ENCODE data around the gene GMEB2.
"Not testable (repeated sequence)": the region's sequence is repeated elsewhere in the genome, so short reads cannot be mapped to it uniquely, and the experiment has no call there.

The GMEB2 gene

GRCh38 chr20:63653041-63653973 lies 26.4 kb upstream of the GMEB2 start, which contains the start of gene STMN3:
Gene STMN3, minus strand, starts transcription at chr20:63653424. Its CDS starts 79 bp downstream, at chr20:63653345.
- Histone ChIP-seq H2AFZ (ENCODE audit: low read depth, low read length) (no peak within 1 kb of the TSS), H3K4ac (ENCODE audit: low read depth in 1 of 2, low read length in 2 of 2) (peak within 1 kb of the TSS in 1 of 2 experiments; percentile 72), H3K4me3 (ENCODE audit: insufficient read depth in 1 of 2, low read depth in 1 of 2, low read length in 2 of 2) (peak within 1 kb of the TSS; percentile 69)

DNA sequence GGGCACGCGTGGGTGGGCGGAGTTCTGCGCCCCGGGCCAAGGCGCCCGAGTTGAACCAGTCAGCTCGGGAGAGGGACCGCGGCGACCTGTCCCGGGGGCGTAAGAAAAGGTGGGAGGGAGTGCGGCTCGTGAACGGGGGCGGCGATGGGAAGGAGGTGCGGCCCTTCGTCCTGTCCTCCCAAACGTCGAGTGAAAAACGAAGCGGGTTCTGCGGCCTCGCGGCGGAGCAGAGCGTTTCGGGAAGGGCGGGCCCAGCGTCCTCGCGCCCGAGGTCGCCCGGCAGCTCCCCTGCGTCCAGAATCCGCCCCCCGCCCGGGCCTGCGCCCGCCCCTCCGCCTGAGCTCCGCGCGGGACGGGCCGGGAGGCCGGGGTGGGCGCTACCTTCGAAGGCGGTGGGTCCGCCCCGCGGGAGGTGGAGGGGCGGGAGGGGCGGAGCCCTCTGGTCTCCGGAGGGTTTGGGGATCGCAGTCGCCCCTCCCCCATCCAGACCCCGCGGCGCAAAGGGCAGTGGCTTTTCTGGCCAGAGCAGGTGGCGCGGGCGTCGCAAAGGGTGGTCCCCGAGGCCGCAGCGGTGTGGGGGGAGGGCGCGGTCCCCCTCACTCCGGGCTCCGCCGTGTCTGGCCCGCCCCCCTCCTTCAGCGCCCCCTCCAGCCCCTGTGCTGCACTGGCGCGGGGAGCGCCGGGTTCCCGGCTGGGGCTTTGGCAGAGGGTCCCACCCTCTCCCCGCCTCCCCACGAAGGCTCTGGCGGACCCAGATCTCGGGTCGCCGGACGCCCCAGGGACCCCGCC lies 25.5 kb upstream of the GMEB2 start:
- H3K9me3 ChIP-seq (ENCODE audit: control insufficient read depth, low read length): no peaks in the 10 kb centered on the region
- H4K8ac ChIP-seq (ENCODE audit: low read length): no peak overlapping the region
- H3K9ac ChIP-seq (ENCODE audit: low read length): no peak overlapping the region
- peaks cover 0 to 4% of the 10 kb centered on the region in 2 experiments for H3K36me3 ChIP-seq (ENCODE audit: control insufficient read depth in 1 of 2, insufficient read depth in 2 of 2, low read depth in 1 of 2, low read length in 2 of 2)
- H3K4me1 ChIP-seq (ENCODE audit: control insufficient read depth, insufficient read depth, low read depth, low read length): peaks cover 28% of the 10 kb centered on the region
- H3K79me1 ChIP-seq (replicated peaks; ENCODE audit: low read length, poor library complexity, severe bottlenecking): peaks cover 3% of the 10 kb centered on the region
- peak overlapping the region in 1 of 2 experiments; percentile 37 for H3K4ac ChIP-seq (ENCODE audit: low read depth in 1 of 2, low read length in 2 of 2)
- no peak overlapping the region for H2AFZ ChIP-seq (ENCODE audit: low read depth, low read length)
- H3K4me3 ChIP-seq (ENCODE audit: insufficient read depth in 1 of 2, low read depth in 1 of 2, low read length in 2 of 2): peak overlapping the region; percentile 69
- H2BK12ac ChIP-seq (ENCODE audit: low read length in 2 of 2): peak overlapping the region in 1 of 2 experiments; percentile 64
- H3K4me2 ChIP-seq (ENCODE audit: low read length, poor library complexity, severe bottlenecking): peak overlapping the region; percentile 52
- H2AK5ac ChIP-seq (ENCODE audit: low read length, severe bottlenecking): no peak overlapping the region
- H3K23ac ChIP-seq (ENCODE audit: low read length in 2 of 2): no peak overlapping the region
- H2BK120ac ChIP-seq (ENCODE audit: low read depth, low read length): peak overlapping the region; percentile 3
- H2BK15ac ChIP-seq (ENCODE audit: low read depth, poor library complexity, severe bottlenecking): peak overlapping the region; percentile 31
- H3K27me3 ChIP-seq (ENCODE audit: control insufficient read depth in 1 of 2, insufficient read depth in 1 of 2, low read length in 2 of 2): peaks cover 0 to 19% of the 10 kb centered on the region in 2 experiments
- H3K27ac ChIP-seq (ENCODE audit: low read length, poor library complexity, severe bottlenecking): no peak overlapping the region
- no peak overlapping the region for H2BK5ac ChIP-seq (ENCODE audit: low read depth, low read length, poor library complexity, severe bottlenecking)
- H3K18ac ChIP-seq (ENCODE audit: low read depth in 1 of 2, low read length in 2 of 2): peak overlapping the region; percentile 37 to 72
- H4K91ac ChIP-seq (ENCODE audit: low read length): no peak overlapping the region
- no peak overlapping the region for H3K14ac ChIP-seq (ENCODE audit: low read length in 2 of 2)
- WGBS: 3% methylated on average over 56 of the region's 91 CpGs
- DNase-seq: no peak

More at GRCh38 chr20:63653041-63653973, 26.4 kb upstream of the GMEB2 start, which contains the start of gene STMN3:
- peak within 1 kb of the TSS; percentile 95 for H4K91ac ChIP-seq (ENCODE audit: low read length)
- peak within 1 kb of the TSS; percentile 91 to 95 for H3K18ac ChIP-seq (ENCODE audit: low read depth in 1 of 2, low read length in 2 of 2)
- peak within 1 kb of the TSS in 1 of 2 experiments; percentile 88 for H2BK12ac ChIP-seq (ENCODE audit: low read length in 2 of 2)
- peak within 1 kb of the TSS; percentile 3 for H2BK120ac ChIP-seq (ENCODE audit: low read depth, low read length)
- H2AK5ac ChIP-seq (ENCODE audit: low read length, severe bottlenecking): no peak within 1 kb of the TSS
- peak within 1 kb of the TSS in 1 of 2 experiments; percentile 84 for H3K23ac ChIP-seq (ENCODE audit: low read length in 2 of 2)
- no peaks in the 10 kb centered on the region for H3K79me1 ChIP-seq (replicated peaks; ENCODE audit: low read length, poor library complexity, severe bottlenecking)
- peak within 1 kb of the TSS; percentile 84 for H3K4me2 ChIP-seq (ENCODE audit: low read length, poor library complexity, severe bottlenecking)
- no peaks in the 10 kb centered on the region for H3K36me3 ChIP-seq (ENCODE audit: control insufficient read depth in 1 of 2, insufficient read depth in 2 of 2, low read depth in 1 of 2, low read length in 2 of 2)
- WGBS: 1% methylated on average over 34 of the region's 73 CpGs
- DNase-seq: peak; percentile 92
- H3K9me3 ChIP-seq (ENCODE audit: control insufficient read depth, low read length): no peaks in the 10 kb centered on the region
- H4K8ac ChIP-seq (ENCODE audit: low read length): peak within 1 kb of the TSS; percentile 80
- H3K9ac ChIP-seq (ENCODE audit: low read length): no peak within 1 kb of the TSS
- H2BK5ac ChIP-seq (ENCODE audit: low read depth, low read length, poor library complexity, severe bottlenecking): no peak within 1 kb of the TSS
- peak within 1 kb of the TSS; percentile 38 for H3K27ac ChIP-seq (ENCODE audit: low read length, poor library complexity, severe bottlenecking)
- H2BK15ac ChIP-seq (ENCODE audit: low read depth, poor library complexity, severe bottlenecking): peak within 1 kb of the TSS; percentile 31
- H3K4me1 ChIP-seq (ENCODE audit: control insufficient read depth, insufficient read depth, low read depth, low read length): peaks cover 34% of the 10 kb centered on the region
- peak within 1 kb of the TSS in 1 of 2 experiments; percentile 66 for H3K14ac ChIP-seq (ENCODE audit: low read length in 2 of 2)
- H3K27me3 ChIP-seq (ENCODE audit: control insufficient read depth in 1 of 2, insufficient read depth in 1 of 2, low read length in 2 of 2): peaks cover 0 to 19% of the 10 kb centered on the region in 2 experiments

GRCh38 chr20:63651942-63652191 lies 25.0 kb upstream of the GMEB2 start:
- Histone ChIP-seq H3K14ac (ENCODE audit: low read length in 2 of 2) (no peak overlapping the region), H3K9me3 (ENCODE audit: control insufficient read depth, low read length) (no peaks in the 10 kb centered on the region), H3K18ac (ENCODE audit: low read depth in 1 of 2, low read length in 2 of 2) (no peak overlapping the region), H2BK120ac (ENCODE audit: low read depth, low read length) (no peak overlapping the region), H2BK5ac (ENCODE audit: low read depth, low read length, poor library complexity, severe bottlenecking) (no peak overlapping the region), H4K8ac (ENCODE audit: low read length) (no peak overlapping the region), H4K91ac (ENCODE audit: low read length) (no peak overlapping the region), H2AK5ac (ENCODE audit: low read length, severe bottlenecking) (no peak overlapping the region), H3K79me1 (replicated peaks; ENCODE audit: low read length, poor library complexity, severe bottlenecking) (peaks cover 3% of the 10 kb centered on the region), H3K4me1 (ENCODE audit: control insufficient read depth, insufficient read depth, low read depth, low read length) (peaks cover 25% of the 10 kb centered on the region), H2BK15ac (ENCODE audit: low read depth, poor library complexity, severe bottlenecking) (no peak overlapping the region), H3K27me3 (ENCODE audit: control insufficient read depth in 1 of 2, insufficient read depth in 1 of 2, low read length in 2 of 2) (peaks cover 0 to 19% of the 10 kb centered on the region in 2 experiments), H3K27ac (ENCODE audit: low read length, poor library complexity, severe bottlenecking) (no peak overlapping the region), H3K4ac (ENCODE audit: low read depth in 1 of 2, low read length in 2 of 2) (no peak overlapping the region), H3K23ac (ENCODE audit: low read length in 2 of 2) (no peak overlapping the region), H3K36me3 (ENCODE audit: control insufficient read depth in 1 of 2, insufficient read depth in 2 of 2, low read depth in 1 of 2, low read length in 2 of 2) (peaks cover 0 to 4% of the 10 kb centered on the region in 2 experiments), H2BK12ac (ENCODE audit: low read length in 2 of 2) (no peak overlapping the region), H3K4me2 (ENCODE audit: low read length, poor library complexity, severe bottlenecking) (peak overlapping the region; percentile 52), H2AFZ (ENCODE audit: low read depth, low read length) (no peak overlapping the region), H3K4me3 (ENCODE audit: insufficient read depth in 1 of 2, low read depth in 1 of 2, low read length in 2 of 2) (peak overlapping the region; percentile 69), H3K9ac (ENCODE audit: low read length) (no peak overlapping the region)
- no peak for DNase-seq
- WGBS: 10% methylated on average over 8 of the region's 11 CpGs

GRCh38 chr20:63650486-63650885 lies 23.6 kb upstream of the GMEB2 start:
- H2BK12ac ChIP-seq (ENCODE audit: low read length in 2 of 2); H3K4me3 ChIP-seq (ENCODE audit: insufficient read depth in 1 of 2, low read depth in 1 of 2, low read length in 2 of 2); H3K4ac ChIP-seq (ENCODE audit: low read depth in 1 of 2, low read length in 2 of 2); H3K23ac ChIP-seq (ENCODE audit: low read length in 2 of 2); H2BK5ac ChIP-seq (ENCODE audit: low read depth, low read length, poor library complexity, severe bottlenecking); H2BK15ac ChIP-seq (ENCODE audit: low read depth, poor library complexity, severe bottlenecking); H3K36me3 ChIP-seq (ENCODE audit: control insufficient read depth in 1 of 2, insufficient read depth in 2 of 2, low read depth in 1 of 2, low read length in 2 of 2); H2AK5ac ChIP-seq (ENCODE audit: low read length, severe bottlenecking); H2BK120ac ChIP-seq (ENCODE audit: low read depth, low read length); H3K4me2 ChIP-seq (ENCODE audit: low read length, poor library complexity, severe bottlenecking); H3K9ac ChIP-seq (ENCODE audit: low read length); H3K14ac ChIP-seq (ENCODE audit: low read length in 2 of 2); H3K79me1 ChIP-seq (replicated peaks; ENCODE audit: low read length, poor library complexity, severe bottlenecking); H4K91ac ChIP-seq (ENCODE audit: low read length); H2AFZ ChIP-seq (ENCODE audit: low read depth, low read length); H4K8ac ChIP-seq (ENCODE audit: low read length); H3K27ac ChIP-seq (ENCODE audit: low read length, poor library complexity, severe bottlenecking); DNase-seq; H3K18ac ChIP-seq (ENCODE audit: low read depth in 1 of 2, low read length in 2 of 2); H3K9me3 ChIP-seq (ENCODE audit: control insufficient read depth, low read length): not testable (repeated sequence)
- H3K4me1 ChIP-seq (ENCODE audit: control insufficient read depth, insufficient read depth, low read depth, low read length): peaks cover 25% of the 10 kb centered on the region
- peaks cover 0 to 19% of the 10 kb centered on the region in 2 experiments for H3K27me3 ChIP-seq (ENCODE audit: control insufficient read depth in 1 of 2, insufficient read depth in 1 of 2, low read length in 2 of 2)
- 91% methylated on average over 9 of the region's 25 CpGs for WGBS
